Karpas-422 (cell line): Measurements from ENCODE around the gene MUC3A. TPM values are rescaled to one million over a fixed set of nuclear protein-coding genes. Genes with fewer than 3 reads are reported as not detected.

Experiments used
- DNase-seq: peaks from one replicate; pipeline ENCODE4 v3.0.0-alpha.2; 2015
- H2AFZ ChIP-seq: fragments of 200-600 bp; sonication (generic); 2 replicates; pipeline ENCODE4 v1.6.1; 2014; ENCODE audit warnings: antibody characterized with exemption, low read length, mixed read lengths
- H3K27ac ChIP-seq: fragments of 200-600 bp; sonication (generic); 2 replicates; pipeline ENCODE4 v1.5.1; 2014; ENCODE audit warnings: mild to moderate bottlenecking, low read length, moderate library complexity
- H3K27me3 ChIP-seq: fragments of 200-600 bp; sonication (generic); 2 replicates; pipeline ENCODE4 v1.6.1; 2014; ENCODE audit warnings: low read length, mixed read lengths
- H3K36me3 ChIP-seq: fragments of 200-600 bp; sonication (generic); 2 replicates; pipeline ENCODE4 v1.6.1; 2014; ENCODE audit warnings: low read length, mixed read lengths; ENCODE audit not compliant: insufficient read depth
- H3K4me1 ChIP-seq: fragments of 200-600 bp; sonication (generic); 2 replicates; pipeline ENCODE4 v1.6.1; 2014; ENCODE audit warnings: mild to moderate bottlenecking, low read length, mixed read lengths
- H3K4me2 ChIP-seq: fragments of 200-600 bp; sonication (generic); 2 replicates; pipeline ENCODE4 v1.6.1; 2014; ENCODE audit warnings: low read length, low read depth, mild to moderate bottlenecking; ENCODE audit not compliant: poor library complexity, severe bottlenecking
- H3K4me3 ChIP-seq: fragments of 200-600 bp; sonication (generic); 2 replicates; pipeline ENCODE4 v1.5.1; 2014; ENCODE audit warnings: mild to moderate bottlenecking, antibody characterized with exemption, low read length, mixed read lengths
- H3K79me2 ChIP-seq: fragments of 200-600 bp; sonication (generic); 2 replicates; pipeline ENCODE4 v1.6.1; 2014; ENCODE audit warnings: mild to moderate bottlenecking, low read length, mixed read lengths
- H3K9ac ChIP-seq: fragments of 200-600 bp; sonication (generic); 2 replicates; pipeline ENCODE4 v1.6.0; 2014; ENCODE audit warnings: low read length
- H3K9me2 ChIP-seq: fragments of 200-600 bp; sonication (generic), shearing (Covaris generic); replicated peaks from 2 replicates; pipeline ENCODE4 v1.6.0; 2014; ENCODE audit warnings: mild to moderate bottlenecking, low read length, moderate library complexity; ENCODE audit not compliant: insufficient read depth
- H3K9me3 ChIP-seq: fragments of 300-700, 200-600 bp; sonication (generic); 2 replicates; pipeline ENCODE4 v1.6.1; 2014; ENCODE audit warnings: low read length, mixed read lengths
- H4K20me1 ChIP-seq: fragments of 200-600 bp; sonication (generic); 2 replicates; pipeline ENCODE4 v1.6.1; 2014; ENCODE audit warnings: mild to moderate bottlenecking, antibody characterized with exemption, low read length, low read depth; ENCODE audit not compliant: insufficient read depth
- total RNA-seq: library from RNA; depleted of rRNA; stranded (reverse); fragments of >200 nt; shearing (Covaris generic); gene quantifications from 2 replicates; pipeline ENCODE4 v1.2.3, GENCODE V29; 2014; ENCODE audit warnings: low replicate concordance

The MUC3A gene
- total RNA-seq, 1 experiment from 2014 or later: not detected

GRCh38 chr7:100964630-100965029, 15.3 kb downstream of the MUC3A start:
- no peak overlapping the region for H3K27ac ChIP-seq
- H3K79me2 ChIP-seq: no peaks in the 10 kb centered on the region
- H3K9ac ChIP-seq: no peak overlapping the region
- H3K36me3 ChIP-seq: no peaks in the 10 kb centered on the region
- H3K4me3 ChIP-seq: no peak overlapping the region
- H4K20me1 ChIP-seq: no peaks in the 10 kb centered on the region
- H3K4me1 ChIP-seq: no peaks in the 10 kb centered on the region
- H3K4me2 ChIP-seq: no peak overlapping the region
- no peak for DNase-seq
- no peaks in the 10 kb centered on the region for H3K27me3 ChIP-seq
- no peaks in the 10 kb centered on the region for H3K9me3 ChIP-seq
- no peak overlapping the region for H2AFZ ChIP-seq
- no peaks in the 10 kb centered on the region for H3K9me2 ChIP-seq

GRCh38 chr7:100965045-100965722, 15.8 kb downstream of the MUC3A start:
- Histone ChIP-seq H3K36me3 (no peaks in the 10 kb centered on the region), H3K9ac (no peak overlapping the region), H4K20me1 (no peaks in the 10 kb centered on the region), H3K79me2 (no peaks in the 10 kb centered on the region), H3K4me2 (no peak overlapping the region), H3K27ac (no peak overlapping the region), H3K4me1 (no peaks in the 10 kb centered on the region), H3K27me3 (no peaks in the 10 kb centered on the region), H3K9me3 (no peaks in the 10 kb centered on the region), H3K4me3 (no peak overlapping the region), H3K9me2 (no peaks in the 10 kb centered on the region), H2AFZ (no peak overlapping the region)
- no peak for DNase-seq

GRCh38 chr7:100965723-100966541, 16.6 kb downstream of the MUC3A start:
- Histone ChIP-seq H3K4me1 (no peaks in the 10 kb centered on the region), H3K4me3 (no peak overlapping the region), H3K9me3 (no peaks in the 10 kb centered on the region), H3K27me3 (no peaks in the 10 kb centered on the region), H3K36me3 (no peaks in the 10 kb centered on the region), H4K20me1 (no peaks in the 10 kb centered on the region), H2AFZ (no peak overlapping the region), H3K79me2 (no peaks in the 10 kb centered on the region), H3K27ac (no peak overlapping the region), H3K4me2 (no peak overlapping the region), H3K9ac (no peak overlapping the region), H3K9me2 (no peaks in the 10 kb centered on the region)
- peak; percentile 70 for DNase-seq

- Histone ChIP-seq H3K4me2 (no peak overlapping the region), H3K9ac (no peak overlapping the region)
Measured at GRCh38 chr7:100966542-100967291, 17.4 kb downstream of the MUC3A start.

GRCh38 chr7:100967292-100967863, 18.0 kb downstream of the MUC3A start:
- Histone ChIP-seq H3K27ac (no peak overlapping the region), H4K20me1 (no peaks in the 10 kb centered on the region), H3K27me3 (no peaks in the 10 kb centered on the region), H2AFZ (no peak overlapping the region), H3K9me2 (no peaks in the 10 kb centered on the region), H3K36me3 (no peaks in the 10 kb centered on the region), H3K9me3 (no peaks in the 10 kb centered on the region), H3K4me3 (no peak overlapping the region), H3K79me2 (no peaks in the 10 kb centered on the region), H3K9ac (no peak overlapping the region), H3K4me1 (no peaks in the 10 kb centered on the region), H3K4me2 (no peak overlapping the region)
- DNase-seq: no peak

More at GRCh38 chr7:100966542-100967291, 17.4 kb downstream of the MUC3A start:
- DNase-seq: no peak
- no peaks in the 10 kb centered on the region for H3K79me2 ChIP-seq
- H3K4me1 ChIP-seq: no peaks in the 10 kb centered on the region
- no peak overlapping the region for H3K27ac ChIP-seq
- H3K27me3 ChIP-seq: no peaks in the 10 kb centered on the region
- no peak overlapping the region for H2AFZ ChIP-seq
- H4K20me1 ChIP-seq: no peaks in the 10 kb centered on the region
- H3K9me2 ChIP-seq: no peaks in the 10 kb centered on the region
- no peaks in the 10 kb centered on the region for H3K9me3 ChIP-seq
- no peaks in the 10 kb centered on the region for H3K36me3 ChIP-seq
- H3K4me3 ChIP-seq: no peak overlapping the region

- no peaks in the 10 kb centered on the region for H4K20me1 ChIP-seq
- H3K9me3 ChIP-seq: no peaks in the 10 kb centered on the region
- no peak overlapping the region for H3K27ac ChIP-seq
- H3K27me3 ChIP-seq: no peaks in the 10 kb centered on the region
- DNase-seq: no peak
- no peaks in the 10 kb centered on the region for H3K36me3 ChIP-seq
- H2AFZ ChIP-seq: no peak overlapping the region
- no peaks in the 10 kb centered on the region for H3K9me2 ChIP-seq
- no peak overlapping the region for H3K4me3 ChIP-seq
- no peak overlapping the region for H3K9ac ChIP-seq
- no peaks in the 10 kb centered on the region for H3K79me2 ChIP-seq
- H3K4me1 ChIP-seq: no peaks in the 10 kb centered on the region
- no peak overlapping the region for H3K4me2 ChIP-seq
Measured at GRCh38 chr7:100968031-100968430, 18.7 kb downstream of the MUC3A start.

- DNase-seq: peak; percentile 36
- no peak overlapping the region for H2AFZ ChIP-seq
- no peaks in the 10 kb centered on the region for H3K27me3 ChIP-seq
- H3K36me3 ChIP-seq: no peaks in the 10 kb centered on the region
- no peak overlapping the region for H3K9ac ChIP-seq
- no peaks in the 10 kb centered on the region for H3K9me3 ChIP-seq
- no peak overlapping the region for H3K4me3 ChIP-seq
- H4K20me1 ChIP-seq: no peaks in the 10 kb centered on the region
- H3K4me2 ChIP-seq: no peak overlapping the region
- H3K9me2 ChIP-seq: no peaks in the 10 kb centered on the region
- no peak overlapping the region for H3K27ac ChIP-seq
- no peaks in the 10 kb centered on the region for H3K4me1 ChIP-seq
- H3K79me2 ChIP-seq: no peaks in the 10 kb centered on the region
Measured at GRCh38 chr7:100968650-100969049, 19.3 kb downstream of the MUC3A start.
